K562 (cell line): Measurements from ENCODE around the gene USP7. TPM values are rescaled to one million over a fixed set of nuclear protein-coding genes. Genes with fewer than 3 reads are reported as not detected.

ENCODE experiments used
- ATAC-seq: fragments of 200-7000 bp; cut with Tn5 transposase; 3 replicates; pipeline ENCODE4 v1.9.1; 2020; ENCODE audit warnings: moderate library complexity
- BruUV-seq: library from RNA; stranded (reverse); fragments of 400-500 nt; replicated peaks from 2 replicates; lab custom pipeline; 2021; lab: Mats Ljungman, UMichigan
- CTCF ChIA-PET: fragments of 300-600 bp; formaldehyde crosslinking; extraction: SDS; loops from one replicate; lab custom pipeline; 2021; ENCODE audit warnings: low intra/inter-chr PET ratio; lab: Yijun Ruan, JAX
- POLR2A ChIA-PET: fragments of 300-600, 350-650 bp; sonication (Branson Sonifier 250); formaldehyde crosslinking; extraction: SDS; loops from one replicate; lab custom pipeline; 2021; ENCODE audit warnings: antibody characterized with exemption, inconsistent platforms; lab: Yijun Ruan, JAX
- DNase-seq, 4 experiments: peaks; one replicate each; pipeline versions ENCODE4 v3.0.0 to v3.0.0-alpha.2; 2011 to 2018; ENCODE audit warnings: low spot score in 3 of 4, mixed read lengths in 3 of 4; ENCODE audit errors: extremely low read depth in 1 of 4
- FAIRE-seq: peaks from 2 replicates; lab custom pipeline; 2011; peaks lifted over from hg19 to GRCh38; lab: Jason Lieb, UNC
- H2AFZ ChIP-seq: 2 replicates; pipeline ENCODE4 v1.6.0; 2011; ENCODE audit warnings: low read depth, low read length, control low read depth, inconsistent platforms
- H3K27ac ChIP-seq: fragments of 200-600 bp; 3 replicates; pipeline ENCODE4 v1.8.0; 2011; ENCODE audit warnings: low read depth, mild to moderate bottlenecking, control low read depth, inconsistent platforms, low read length, moderate library complexity, mixed read lengths; ENCODE audit errors: extremely low read depth
- H3K27me3 ChIP-seq, 2 experiments: fragments of 300-600 bp in 1 of 2; 2 replicates in 1 of 2; 3 replicates in 1 of 2; pipeline versions ENCODE4 v1.6.0 to v1.8.0; 2011; ENCODE audit warnings: inconsistent platforms in 2 of 2, low read length in 2 of 2, mild to moderate bottlenecking in 1 of 2, mixed read lengths in 1 of 2, moderate library complexity in 1 of 2; ENCODE audit not compliant: control insufficient read depth in 2 of 2, insufficient read depth in 2 of 2
- H3K36me3 ChIP-seq: fragments of 300-600 bp; 3 replicates; pipeline ENCODE4 v1.8.0; 2011; ENCODE audit warnings: mild to moderate bottlenecking, low read length, inconsistent platforms; ENCODE audit not compliant: control insufficient read depth, insufficient read depth
- H3K4me1 ChIP-seq, 2 experiments: fragments of 200-600 bp in 1 of 2; replicated peaks in 1 of 2; 2 replicates in 1 of 2; 3 replicates in 1 of 2; pipeline versions ENCODE4 v1.5.1 to v1.8.0; 2011; ENCODE audit warnings: inconsistent platforms in 2 of 2, low read length in 2 of 2, mild to moderate bottlenecking in 1 of 2, mixed read lengths in 1 of 2, moderate library complexity in 1 of 2; ENCODE audit not compliant: control insufficient read depth in 2 of 2, insufficient read depth in 2 of 2
- H3K4me2 ChIP-seq: 2 replicates; pipeline ENCODE4 v1.6.1; 2011; ENCODE audit warnings: low read length, control low read depth, inconsistent platforms, mixed read lengths; ENCODE audit not compliant: insufficient read depth
- H3K4me3 ChIP-seq: fragments of 200-600 bp; sonication (generic), shearing (Covaris generic); 2 replicates; pipeline ENCODE4 v1.5.1; 2016; ENCODE audit warnings: control low read depth, inconsistent platforms
- H3K79me2 ChIP-seq: fragments of 200-600 bp; 3 replicates; pipeline ENCODE4 v1.8.0; 2011; ENCODE audit warnings: low read length, inconsistent platforms; ENCODE audit not compliant: control insufficient read depth, insufficient read depth
- H3K9ac ChIP-seq, 2 experiments: 2 replicates each; pipeline versions ENCODE4 v1.6.0 to v1.6.1; 2011; ENCODE audit warnings: low read depth in 2 of 2, low read length in 2 of 2, control low read depth in 1 of 2, inconsistent platforms in 1 of 2, mild to moderate bottlenecking in 1 of 2, mixed read lengths in 1 of 2; ENCODE audit not compliant: insufficient read depth in 1 of 2
- H3K9me1 ChIP-seq: one replicate; pipeline ENCODE4 v1.6.0; 2011; ENCODE audit warnings: inconsistent platforms, mild to moderate bottlenecking, low read length, moderate library complexity; ENCODE audit not compliant: control insufficient read depth, insufficient read depth
- H3K9me3 ChIP-seq: replicated peaks from 2 replicates; pipeline ENCODE4 v1.5.1; 2011; ENCODE audit warnings: low read depth, low read length, inconsistent platforms; ENCODE audit not compliant: control insufficient read depth, insufficient read depth
- H4K20me1 ChIP-seq: replicated peaks from 2 replicates; pipeline ENCODE4 v1.6.1; 2011; ENCODE audit warnings: low read length, inconsistent platforms, mixed read lengths; ENCODE audit not compliant: control insufficient read depth, insufficient read depth
- ATF7 ChIP-seq: fragments of 450-650 bp; IDR thresholded peaks from 2 replicates; pipeline ENCODE4 v1.7.1; 2014; ENCODE audit warnings: mild to moderate bottlenecking, moderate library complexity
- GATAD2A ChIP-seq: fragments of 450-650 bp; IDR thresholded peaks from 2 replicates; pipeline ENCODE4 v1.6.1; 2017
- MAFF ChIP-seq: IDR thresholded peaks from 2 replicates; pipeline ENCODE4 v1.6.1; 2012; ENCODE audit warnings: low read length, improper control_type of control experiment
- MAFG ChIP-seq: fragments of 450-650 bp; conservative IDR thresholded peaks from 2 replicates; pipeline ENCODE4 v1.6.1; 2016; ENCODE audit warnings: missing genetic modification characterization, missing compliant biosample characterization
- PRDM10 ChIP-seq: fragments of 450-650 bp; IDR thresholded peaks from 2 replicates; pipeline ENCODE4 v1.6.1; 2018; ENCODE audit not compliant: partially characterized antibody
- ZBTB11 ChIP-seq, 3 experiments: fragments of 200-800 bp in 1 of 3; fragments of 250-450 bp in 1 of 3; fragments of 450-650 bp in 1 of 3; sonication (Bioruptor Pico) in 1 of 3; sonication (Bioruptor generic) in 1 of 3; formaldehyde crosslinking in 1 of 3; IDR thresholded peaks; 2 replicates each; pipeline versions ENCODE4 v1.6.1 to v1.8.0; 2016 to 2022; ENCODE audit warnings: mild to moderate bottlenecking in 2 of 3, missing genetic modification characterization in 2 of 3, missing compliant biosample characterization in 1 of 3, moderate library complexity in 1 of 3
- ZNF766 ChIP-seq: fragments of 200-800 bp; sonication (Bioruptor generic); conservative IDR thresholded peaks from 2 replicates; pipeline ENCODE4 v1.6.1; 2016; ENCODE audit warnings: missing genetic modification characterization, missing compliant biosample characterization
- WGBS: fragments of 100-300 bp; shearing (Covaris generic); methylation state at CpG from one replicate; pipeline ENCODE4 v1.1.6; 2016; ENCODE audit warnings: low coverage, mixed read lengths; ENCODE audit not compliant: insufficient coverage; ENCODE audit errors: missing lambda C conversion rate; 5-methylcytosine and 5-hydroxymethylcytosine counted together
- in situ Hi-C: fragments of 300-500 bp; cut with MboI; formaldehyde crosslinking; loops from 4 replicates; pipeline ENCODE4 v1.15.0; 2018; ENCODE audit warnings: inconsistent platforms, mixed read lengths
- intact Hi-C: fragments of 100-400 bp; cut with micrococcal nuclease; formaldehyde crosslinking; loops from 2 replicates; pipeline ENCODE4 v1.14.2; 2022
- polyA plus RNA-seq, 8 experiments: library from polyadenylated mRNA; depleted of rRNA in 4 of 8; stranded (reverse) in 5 of 8; unstranded in 3 of 8; fragments of >200 nt; fragmentation: Nextera tagmentation in 2 of 8; fragmentation: Illumina TruSeq in 1 of 8; extraction: Ambion mirVana in 2 of 8; extraction: Trizol in 1 of 8; gene quantifications; 2 replicates each; pipeline versions ENCODE4 v1.2.1 to v1.2.3, GENCODE V29; 2011 to 2014; ENCODE audit warnings: inconsistent platforms in 1 of 8, missing spikeins in 1 of 8
- total RNA-seq, 7 experiments: library from RNA; depleted of rRNA in 6 of 7; stranded (reverse); fragments of >200 nt in 6 of 7; fragmentation: Illumina TruSeq in 2 of 7; extraction: Trizol in 2 of 7; gene quantifications; 2 replicates each; pipeline versions ENCODE4 v1.2.1 to v1.2.3, GENCODE V29; 2011 to 2021; ENCODE audit warnings: low replicate concordance in 1 of 7
- TF ChIP-seq, protein P1 (sequence below): sonication (generic); formaldehyde crosslinking; IDR thresholded peaks from 2 replicates; pipeline ENCODE4 v1.8.1; 2023; ENCODE audit warnings: mild to moderate bottlenecking, missing genetic modification reagents

Gene USP7
- total and polyA plus RNA-seq, 9 of the 15 experiments (the other 6 are each of a cell fraction or from before 2014, with no cell fraction given) = 17.1 to 145 (median 57.9) TPM

- DNase-seq (peak in 2 of 4 experiments; percentile 53 to 55), FAIRE-seq (peak; percentile 73), ATAC-seq (0 out of 3 replicates have a peak, but pooled peaks have one; percentile 7)
- ChIA-PET POLR2A (interaction anchor here (0.6 to 1.1 kb wide), 7 partner anchors 8 to 130 kb away, joined by 3 to 6 read pairs (median 3); no protein-coding TSS in a partner anchor), CTCF (no interaction called here)
- H3K9ac ChIP-seq = peak overlapping the region; percentile 6 to 50; a peak in 2 of 4 replicates
- H3K27ac ChIP-seq = peak overlapping the region; percentile 4; the same call in 2 of the 3 replicates
- WGBS = 2% methylated on average over 7 of the region's 8 CpGs
- H2AFZ ChIP-seq = peak overlapping the region; percentile 73
- peaks cover 9% of the 10 kb centered on the region for H3K79me2 ChIP-seq
- H4K20me1 ChIP-seq = peaks cover 4% of the 10 kb centered on the region; the same call in 1 of the 2 replicates
- peak overlapping the region; percentile 52 for H3K4me2 ChIP-seq
- intact Hi-C loops = no loop called here
- in situ Hi-C loops = no loop called here
- peaks cover 4 to 5% of the 10 kb centered on the region in 2 experiments; a peak in 3 of 5 replicates for H3K27me3 ChIP-seq
- no peaks in the 10 kb centered on the region for H3K9me1 ChIP-seq
- no peaks in the 10 kb centered on the region for H3K9me3 ChIP-seq
- peaks cover 16 to 25% of the 10 kb centered on the region in 2 experiments for H3K4me1 ChIP-seq
- H3K36me3 ChIP-seq = no peaks in the 10 kb centered on the region
- H3K4me3 ChIP-seq = no peak overlapping the region
- BruUV-seq = no TSS peak
- TF ChIP-seq ATF7 (0 out of 2 replicates have a peak, but pooled peaks have one; percentile 31), GATAD2A (no peak), MAFG (tag) (peak; percentile 97), ZBTB11 (CRISPR knock-in tag; IDR thresholded peaks at IDR 0.05) (0 out of 6 replicates have a peak, but pooled peaks of 1 of the 3 experiments have one; percentile 27), MAFF (peak; percentile 87), PRDM10 (peak; percentile 94), ZNF766 (CRISPR knock-in tag) (no peak)
- TF ChIP-seq, protein P1, sequence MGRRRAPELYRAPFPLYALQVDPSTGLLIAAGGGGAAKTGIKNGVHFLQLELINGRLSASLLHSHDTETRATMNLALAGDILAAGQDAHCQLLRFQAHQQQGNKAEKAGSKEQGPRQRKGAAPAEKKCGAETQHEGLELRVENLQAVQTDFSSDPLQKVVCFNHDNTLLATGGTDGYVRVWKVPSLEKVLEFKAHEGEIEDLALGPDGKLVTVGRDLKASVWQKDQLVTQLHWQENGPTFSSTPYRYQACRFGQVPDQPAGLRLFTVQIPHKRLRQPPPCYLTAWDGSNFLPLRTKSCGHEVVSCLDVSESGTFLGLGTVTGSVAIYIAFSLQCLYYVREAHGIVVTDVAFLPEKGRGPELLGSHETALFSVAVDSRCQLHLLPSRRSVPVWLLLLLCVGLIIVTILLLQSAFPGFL (CRISPR knock-in tag) = no peak
These were observed 3.6 kb upstream of the USP7 start for GRCh38 chr16:8967132-8967821.
